22Rv1 (cell line): Measurements from ENCODE around the gene KCTD11.

Experiments used
- ZFX ChIP-seq: fragments of 450-650 bp; IDR thresholded peaks from 2 replicates; pipeline ENCODE4 v1.6.1; 2017; ENCODE audit warnings: antibody characterized with exemption, borderline replicate concordance
- TF ChIP-seq, protein P1 (sequence below): fragments of 450-650 bp; IDR thresholded peaks from 2 replicates; pipeline ENCODE4 v1.5.1; 2017; ENCODE audit warnings: mild to moderate bottlenecking

GRCh38 chr17:7389924-7390910 lies 38.3 kb downstream of the KCTD11 start:
- TF ChIP-seq, protein P1, sequence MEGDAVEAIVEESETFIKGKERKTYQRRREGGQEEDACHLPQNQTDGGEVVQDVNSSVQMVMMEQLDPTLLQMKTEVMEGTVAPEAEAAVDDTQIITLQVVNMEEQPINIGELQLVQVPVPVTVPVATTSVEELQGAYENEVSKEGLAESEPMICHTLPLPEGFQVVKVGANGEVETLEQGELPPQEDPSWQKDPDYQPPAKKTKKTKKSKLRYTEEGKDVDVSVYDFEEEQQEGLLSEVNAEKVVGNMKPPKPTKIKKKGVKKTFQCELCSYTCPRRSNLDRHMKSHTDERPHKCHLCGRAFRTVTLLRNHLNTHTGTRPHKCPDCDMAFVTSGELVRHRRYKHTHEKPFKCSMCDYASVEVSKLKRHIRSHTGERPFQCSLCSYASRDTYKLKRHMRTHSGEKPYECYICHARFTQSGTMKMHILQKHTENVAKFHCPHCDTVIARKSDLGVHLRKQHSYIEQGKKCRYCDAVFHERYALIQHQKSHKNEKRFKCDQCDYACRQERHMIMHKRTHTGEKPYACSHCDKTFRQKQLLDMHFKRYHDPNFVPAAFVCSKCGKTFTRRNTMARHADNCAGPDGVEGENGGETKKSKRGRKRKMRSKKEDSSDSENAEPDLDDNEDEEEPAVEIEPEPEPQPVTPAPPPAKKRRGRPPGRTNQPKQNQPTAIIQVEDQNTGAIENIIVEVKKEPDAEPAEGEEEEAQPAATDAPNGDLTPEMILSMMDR: no peak
- TF ChIP-seq ZFX: no peak
